Type B pancreatic cell (in vitro differentiated cells): ENCODE measurements around the gene ADRM1. TPM values are rescaled to one million over a fixed set of nuclear protein-coding genes. Genes with fewer than 3 reads are reported as not detected.

Experiments used
- DNase-seq: peaks from one replicate; pipeline ENCODE4 v3.0.0; 2021; ENCODE audit warnings: mixed read lengths; ENCODE audit not compliant: unreplicated experiment; ENCODE audit errors: extremely low spot score
- H3K27ac Mint-ChIP-seq: 2 replicates; pipeline ENCODE4 v1.8.0; 2021; ENCODE audit warnings: mild to moderate bottlenecking, mixed read lengths
- H3K27me3 Mint-ChIP-seq: 2 replicates; pipeline ENCODE4 v1.8.0; 2021; ENCODE audit warnings: mixed read lengths
- H3K36me3 Mint-ChIP-seq: 2 replicates; pipeline ENCODE4 v1.8.0; 2021; ENCODE audit warnings: mixed read lengths
- H3K4me1 Mint-ChIP-seq: one replicate; pipeline ENCODE4 v1.8.0; 2021; ENCODE audit warnings: mixed read lengths; ENCODE audit not compliant: unreplicated experiment
- H3K4me3 Mint-ChIP-seq: 2 replicates; pipeline ENCODE4 v1.8.0; 2021; ENCODE audit warnings: mild to moderate bottlenecking, mixed read lengths
- H3K9me3 Mint-ChIP-seq: 2 replicates; pipeline ENCODE4 v1.8.0; 2021; ENCODE audit warnings: mixed read lengths
- CTCF ChIP-seq: fragments of 200-600 bp; sonication (generic); conservative IDR thresholded peaks from 2 replicates; pipeline ENCODE4 v1.5.0; 2021; ENCODE audit warnings: antibody characterized with exemption, mild to moderate bottlenecking
- total RNA-seq: library from RNA; stranded (reverse); gene quantifications from 2 replicates; pipeline ENCODE4 v1.2.1, GENCODE V29; 2021; ENCODE audit warnings: low replicate concordance

Gene ADRM1
- total RNA-seq, 1 donor from 2014 or later, result 67.2 TPM

GRCh38 chr20:62328684-62329388, 26.0 kb downstream of the ADRM1 start:
- Mint-ChIP-seq H3K27ac (no peak overlapping the region), H3K4me1 (no peaks in the 10 kb centered on the region)

GRCh38 chr20:62329389-62330377, 26.9 kb downstream of the ADRM1 start:
- Mint-ChIP-seq H3K36me3 (no peaks in the 10 kb centered on the region), H3K27ac (no peak overlapping the region), H3K27me3 (no peaks in the 10 kb centered on the region), H3K9me3 (no peaks in the 10 kb centered on the region), H3K4me1 (no peaks in the 10 kb centered on the region), H3K4me3 (no peak overlapping the region)
- DNase-seq, result no peak
- no peak for TF ChIP-seq CTCF

More at GRCh38 chr20:62328684-62329388, 26.0 kb downstream of the ADRM1 start:
- Mint-ChIP-seq H3K27me3 (no peaks in the 10 kb centered on the region), H3K4me3 (no peak overlapping the region), H3K9me3 (no peaks in the 10 kb centered on the region), H3K36me3 (no peaks in the 10 kb centered on the region)
- no peak for DNase-seq
- TF ChIP-seq CTCF, result no peak

GRCh38 chr20:62330576-62331317, 27.9 kb downstream of the ADRM1 start:
- TF ChIP-seq CTCF, result no peak
- no peak overlapping the region for H3K4me3 Mint-ChIP-seq
- H3K27me3 Mint-ChIP-seq, result no peaks in the 10 kb centered on the region
- no peak overlapping the region for H3K27ac Mint-ChIP-seq
- H3K9me3 Mint-ChIP-seq, result no peaks in the 10 kb centered on the region
- DNase-seq, result no peak
- no peaks in the 10 kb centered on the region for H3K4me1 Mint-ChIP-seq
- H3K36me3 Mint-ChIP-seq, result no peaks in the 10 kb centered on the region

- no peak overlapping the region for H3K4me3 Mint-ChIP-seq
- no peak for TF ChIP-seq CTCF
- H3K4me1 Mint-ChIP-seq, result no peaks in the 10 kb centered on the region
- H3K27ac Mint-ChIP-seq, result no peak overlapping the region
- H3K9me3 Mint-ChIP-seq, result no peaks in the 10 kb centered on the region
- no peak for DNase-seq
- no peaks in the 10 kb centered on the region for H3K36me3 Mint-ChIP-seq
- no peaks in the 10 kb centered on the region for H3K27me3 Mint-ChIP-seq
These were observed 28.6 kb downstream of the ADRM1 start for GRCh38 chr20:62331347-62331746.

GRCh38 chr20:62332421-62332820, 29.6 kb downstream of the ADRM1 start:
- H3K27ac Mint-ChIP-seq, result no peak overlapping the region
- H3K4me3 Mint-ChIP-seq, result no peak overlapping the region
- DNase-seq, result no peak
- TF ChIP-seq CTCF, result no peak
- H3K27me3 Mint-ChIP-seq, result no peaks in the 10 kb centered on the region
- H3K9me3 Mint-ChIP-seq, result no peaks in the 10 kb centered on the region
- no peaks in the 10 kb centered on the region for H3K36me3 Mint-ChIP-seq
- no peaks in the 10 kb centered on the region for H3K4me1 Mint-ChIP-seq
